Measurements from ENCODE around the gene COX20. TPM values are rescaled to one million over a fixed set of nuclear protein-coding genes. Genes with fewer than 3 reads are reported as not detected.

Gene COX20
- total and polyA plus RNA-seq, 2 of the 8 experiments (the other 6 are each of a cell fraction or from before 2014, with no cell fraction given) = 17.5 to 28.8 TPM

DNA sequence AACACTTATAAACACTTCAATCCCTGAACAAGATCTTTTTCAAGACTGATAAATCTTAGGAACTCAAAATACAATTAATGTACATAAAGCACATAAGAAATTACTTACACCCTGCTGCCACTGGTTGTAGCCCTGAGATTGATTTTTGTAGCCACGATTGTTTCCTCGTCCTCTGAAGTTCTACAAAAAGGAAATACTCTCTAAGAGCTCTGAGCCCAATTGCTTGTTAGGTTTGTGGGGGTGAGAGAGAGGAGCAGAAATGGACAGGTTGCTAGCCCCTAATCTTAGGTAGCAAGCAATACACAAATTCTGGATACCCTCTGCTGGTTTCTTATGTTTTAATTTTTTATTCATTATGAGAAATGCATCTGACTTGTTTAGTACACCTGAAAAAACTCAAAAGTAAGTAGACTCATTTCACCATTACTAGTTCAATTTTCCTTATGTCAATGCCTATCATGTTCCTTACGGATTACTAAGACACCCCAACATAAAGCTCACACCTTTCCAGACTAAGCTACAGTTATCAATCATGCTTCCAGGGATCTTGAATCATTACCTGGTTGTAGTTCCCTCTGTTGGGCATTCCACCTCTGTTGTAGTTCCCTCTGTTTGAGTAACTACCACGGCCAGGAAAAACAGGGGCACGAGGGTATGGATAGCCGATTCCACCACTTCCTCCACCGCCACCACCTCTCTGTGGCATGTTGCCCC lies 19.6 kb downstream of the COX20 start:
- Histone ChIP-seq H3K56ac (replicated peaks; ENCODE audit: insufficient read length, low read depth, low read length) (no peak overlapping the region), H3K4me3 (ENCODE audit: extremely low read depth in 1 of 4, insufficient read depth in 2 of 4, low read depth in 3 of 4, low read length in 4 of 4) (no peak overlapping the region), H3K4ac (replicated peaks; ENCODE audit: insufficient read length, low read depth, low read length) (no peak overlapping the region), H3K79me2 (ENCODE audit: control insufficient read depth in 1 of 2, insufficient read depth in 2 of 2, low read length in 2 of 2) (peaks cover 2 to 80% of the 10 kb centered on the region in 2 experiments), H3K36me3 (ENCODE audit: control insufficient read depth in 2 of 4, insufficient read depth in 4 of 4, low read length in 3 of 4) (peaks cover 43 to 100% (median 79%) of the 10 kb centered on the region in 4 experiments), H3K4me2 (ENCODE audit: insufficient read depth in 1 of 2, low read depth in 2 of 2, low read length in 2 of 2) (no peak overlapping the region), H2BK15ac (ENCODE audit: low read length) (no peak overlapping the region), H3K4me1 (replicated peaks in 1 of 4; ENCODE audit: control insufficient read depth in 3 of 4, insufficient read depth in 4 of 4, low read length in 3 of 4) (peaks cover 0 to 4% (median 0%) of the 10 kb centered on the region in 4 experiments; a peak in 1 of 7 replicates), H2BK120ac (replicated peaks; ENCODE audit: low read depth, low read length) (no peak overlapping the region), H3K23ac (ENCODE audit: insufficient read length) (no peak overlapping the region), H2AK5ac (ENCODE audit: low read depth, low read length) (no peak overlapping the region), H4K8ac (ENCODE audit: extremely low read depth, insufficient read depth, low read length) (no peak overlapping the region), H3K27ac (ENCODE audit: low read depth, low read length) (no peak overlapping the region), H2BK12ac (ENCODE audit: low read depth, low read length) (no peak overlapping the region), H3K23me2 (ENCODE audit: low read depth, low read length) (no peaks in the 10 kb centered on the region), H3K14ac (ENCODE audit: insufficient read length) (no peak overlapping the region), H4K20me1 (replicated peaks in 1 of 2; ENCODE audit: control insufficient read depth in 1 of 2, insufficient read depth in 2 of 2, low read length in 2 of 2) (peaks cover 8 to 9% of the 10 kb centered on the region in 2 experiments), H3K18ac (ENCODE audit: extremely low read depth, low read length) (no peak overlapping the region), H3K27me3 (replicated peaks in 1 of 4; ENCODE audit: control insufficient read depth in 3 of 4, extremely low read depth in 1 of 4, insufficient read depth in 3 of 4, low read length in 3 of 4) (no peaks in the 10 kb centered on the region), H2AFZ (ENCODE audit: low read length) (no peak overlapping the region), H3K79me1 (ENCODE audit: low read depth, low read length) (no peaks in the 10 kb centered on the region; the same call in 1 of the 2 replicates), H3K9me3 (ENCODE audit: insufficient read depth in 2 of 2, low read depth in 1 of 2, low read length in 1 of 2) (no peaks in the 10 kb centered on the region), H3K9ac (replicated peaks in 1 of 4; ENCODE audit: extremely low read depth in 1 of 4, low read depth in 3 of 4, low read length in 3 of 4) (no peak overlapping the region), H2BK5ac (ENCODE audit: low read depth, low read length) (no peak overlapping the region), H4K5ac (ENCODE audit: insufficient read length, low read depth, low read length) (no peak overlapping the region), H4K91ac (replicated peaks; ENCODE audit: insufficient read length, low read length) (no peak overlapping the region), H2BK20ac (ENCODE audit: low read length) (no peak overlapping the region)
- no peak for FAIRE-seq
- no peak for DNase-seq (ENCODE audit: low read depth in 1 of 2, low spot score in 2 of 2)
- ChIA-PET CTCF (ENCODE audit: partially characterized antibody) (interaction anchor here (1.2 to 2.4 kb wide), 3 partner anchors 53 to 187 kb away, joined by 3 to 8 read pairs (median 3); no protein-coding TSS in a partner anchor), POLR2A (ENCODE audit: partially characterized antibody) (interaction anchor here (0.5 to 29.6 kb wide), 6 partner anchors 4 to 109 kb away, joined by 3 to 677 read pairs (median 164); partner anchors contain the start of genes COX20 and HNRNPU)
- 97% methylated on average over 7 of the region's 7 CpGs; no CpG with 5 or more reads in 1 of the 2 experiments for WGBS, 2 experiments (ENCODE audit: extremely low coverage in 1 of 2, insufficient coverage in 1 of 2, insufficient read length in 1 of 2, insufficient replicate concordance in 2 of 2, low coverage in 1 of 2, low lambda C conversion rate in 2 of 2, missing lambda C conversion rate in 1 of 2)
- no peak for TF ChIP-seq CHD1 (IDR thresholded peaks at IDR 0.05; ENCODE audit: low read depth, low read length)
- TF ChIP-seq CBX5 (IDR thresholded peaks at IDR 0.05; ENCODE audit: low read depth, low read length) = no peak
- TF ChIP-seq GTF2F1 (IDR thresholded peaks at IDR 0.05; ENCODE audit: borderline replicate concordance, low read depth, low read length) = no peak
- no peak for TF ChIP-seq TCF12 (IDR thresholded peaks at IDR 0.05; ENCODE audit: low read depth, low read length)
- no peak for TF ChIP-seq SIN3A (conservative IDR thresholded peaks at IDR 0.05 in 1 of 2, IDR thresholded peaks at IDR 0.05 in 1 of 2; ENCODE audit: low read depth in 1 of 2, low read length in 2 of 2)
- peak in 1 of 2 experiments; percentile 47; a peak in 2 of 3 replicates for TF ChIP-seq POLR2A (IDR thresholded peaks at IDR 0.05; ENCODE audit: control extremely low read depth in 1 of 2, low read depth in 2 of 2, low read length in 2 of 2)
- no peak for TF ChIP-seq BRCA1 (IDR thresholded peaks at IDR 0.05; ENCODE audit: low read depth, low read length)
- TF ChIP-seq, protein P1, sequence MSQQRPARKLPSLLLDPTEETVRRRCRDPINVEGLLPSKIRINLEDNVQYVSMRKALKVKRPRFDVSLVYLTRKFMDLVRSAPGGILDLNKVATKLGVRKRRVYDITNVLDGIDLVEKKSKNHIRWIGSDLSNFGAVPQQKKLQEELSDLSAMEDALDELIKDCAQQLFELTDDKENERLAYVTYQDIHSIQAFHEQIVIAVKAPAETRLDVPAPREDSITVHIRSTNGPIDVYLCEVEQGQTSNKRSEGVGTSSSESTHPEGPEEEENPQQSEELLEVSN (IDR thresholded peaks at IDR 0.05) = no peak
- TF ChIP-seq, protein P2, sequence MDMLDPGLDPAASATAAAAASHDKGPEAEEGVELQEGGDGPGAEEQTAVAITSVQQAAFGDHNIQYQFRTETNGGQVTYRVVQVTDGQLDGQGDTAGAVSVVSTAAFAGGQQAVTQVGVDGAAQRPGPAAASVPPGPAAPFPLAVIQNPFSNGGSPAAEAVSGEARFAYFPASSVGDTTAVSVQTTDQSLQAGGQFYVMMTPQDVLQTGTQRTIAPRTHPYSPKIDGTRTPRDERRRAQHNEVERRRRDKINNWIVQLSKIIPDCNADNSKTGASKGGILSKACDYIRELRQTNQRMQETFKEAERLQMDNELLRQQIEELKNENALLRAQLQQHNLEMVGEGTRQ (IDR thresholded peaks at IDR 0.05; ENCODE audit: low read length) = no peak
- peak; percentile 41 for TF ChIP-seq POLR2AphosphoS5 (IDR thresholded peaks at IDR 0.05; ENCODE audit: low read depth, low read length)
- no peak for TF ChIP-seq CEBPB (IDR thresholded peaks at IDR 0.05; ENCODE audit: low read depth, low read length)

All from H1 (cell line).